K562 (cell line): ENCODE data around the gene DUOX2.

Experiments used
- ARID1B ChIP-seq: fragments of 450-650 bp; IDR thresholded peaks from 2 replicates; pipeline ENCODE4 v1.6.1; 2016; ENCODE audit warnings: antibody characterized with exemption, mild to moderate bottlenecking, inconsistent platforms
- CEBPB ChIP-seq: fragments of 450-650 bp; IDR thresholded peaks from 2 replicates; pipeline ENCODE4 v1.6.1; 2016; ENCODE audit warnings: missing genetic modification characterization, missing compliant biosample characterization
- CEBPG ChIP-seq, 3 experiments: fragments of 200-800 bp in 1 of 3; sonication (Bioruptor generic) in 1 of 3; sonication (generic) in 1 of 3; formaldehyde crosslinking in 1 of 3; IDR thresholded peaks in 2 of 3; conservative IDR thresholded peaks in 1 of 3; 2 replicates each; pipeline versions ENCODE4 v1.6.1 to v1.8.0; 2016 to 2022; ENCODE audit warnings: missing compliant biosample characterization in 2 of 3, missing genetic modification characterization in 2 of 3, mild to moderate bottlenecking in 1 of 3, missing genetic modification reagents in 1 of 3
- CHD4 ChIP-seq: fragments of 200-600 bp; sonication (generic); IDR thresholded peaks from 3 replicates; pipeline ENCODE4 v1.6.1; 2012; ENCODE audit warnings: low read depth, mild to moderate bottlenecking, mixed read lengths, low read length, inconsistent platforms; ENCODE audit not compliant: insufficient read depth, insufficient replicate concordance, poor library complexity, severe bottlenecking
- ETV6 ChIP-seq, 3 experiments: fragments of 150-350 bp in 1 of 3; sonication (generic) in 1 of 3; formaldehyde crosslinking in 1 of 3; IDR thresholded peaks; 2 replicates each; pipeline versions ENCODE4 v1.6.1 to v1.8.0; 2014 to 2022; ENCODE audit warnings: borderline replicate concordance in 2 of 3, low read depth in 2 of 3, antibody characterized with exemption in 1 of 3, low read length in 1 of 3, mild to moderate bottlenecking in 1 of 3, missing genetic modification reagents in 1 of 3
- EZH2 ChIP-seq: IDR thresholded peaks from 2 replicates; pipeline ENCODE4 v1.6.1; 2012; ENCODE audit warnings: low read depth, mild to moderate bottlenecking, inconsistent platforms, low read length, borderline replicate concordance
- SLC30A9 ChIP-seq: fragments of 250-450 bp; sonication (Bioruptor Pico); IDR thresholded peaks from 2 replicates; pipeline ENCODE4 v1.8.0; 2022; ENCODE audit warnings: mild to moderate bottlenecking, moderate library complexity
- TAF1 ChIP-seq: IDR thresholded peaks from 2 replicates; pipeline ENCODE4 v1.6.1; 2011; ENCODE audit warnings: mild to moderate bottlenecking, low read length, moderate library complexity; ENCODE audit not compliant: insufficient read depth, control insufficient read depth, severe bottlenecking; ENCODE audit errors: extremely low read depth
- TF ChIP-seq, protein P1 (sequence below): IDR thresholded peaks from 2 replicates; pipeline ENCODE4 v1.6.1; 2016; ENCODE audit warnings: missing genetic modification characterization, missing compliant biosample characterization
- TF ChIP-seq, protein P2 (sequence below), 3 experiments: IDR thresholded peaks in 2 of 3; conservative IDR thresholded peaks in 1 of 3; 2 replicates each; pipeline ENCODE4 v1.5.1; 2011 to 2012; ENCODE audit warnings: low read length in 3 of 3, mild to moderate bottlenecking in 3 of 3, control low read depth in 2 of 3, improper control_type of control experiment in 1 of 3, inconsistent platforms in 1 of 3, low read depth in 1 of 3, mixed read lengths in 1 of 3, moderate library complexity in 1 of 3; ENCODE audit not compliant: insufficient read depth in 2 of 3

DNA sequence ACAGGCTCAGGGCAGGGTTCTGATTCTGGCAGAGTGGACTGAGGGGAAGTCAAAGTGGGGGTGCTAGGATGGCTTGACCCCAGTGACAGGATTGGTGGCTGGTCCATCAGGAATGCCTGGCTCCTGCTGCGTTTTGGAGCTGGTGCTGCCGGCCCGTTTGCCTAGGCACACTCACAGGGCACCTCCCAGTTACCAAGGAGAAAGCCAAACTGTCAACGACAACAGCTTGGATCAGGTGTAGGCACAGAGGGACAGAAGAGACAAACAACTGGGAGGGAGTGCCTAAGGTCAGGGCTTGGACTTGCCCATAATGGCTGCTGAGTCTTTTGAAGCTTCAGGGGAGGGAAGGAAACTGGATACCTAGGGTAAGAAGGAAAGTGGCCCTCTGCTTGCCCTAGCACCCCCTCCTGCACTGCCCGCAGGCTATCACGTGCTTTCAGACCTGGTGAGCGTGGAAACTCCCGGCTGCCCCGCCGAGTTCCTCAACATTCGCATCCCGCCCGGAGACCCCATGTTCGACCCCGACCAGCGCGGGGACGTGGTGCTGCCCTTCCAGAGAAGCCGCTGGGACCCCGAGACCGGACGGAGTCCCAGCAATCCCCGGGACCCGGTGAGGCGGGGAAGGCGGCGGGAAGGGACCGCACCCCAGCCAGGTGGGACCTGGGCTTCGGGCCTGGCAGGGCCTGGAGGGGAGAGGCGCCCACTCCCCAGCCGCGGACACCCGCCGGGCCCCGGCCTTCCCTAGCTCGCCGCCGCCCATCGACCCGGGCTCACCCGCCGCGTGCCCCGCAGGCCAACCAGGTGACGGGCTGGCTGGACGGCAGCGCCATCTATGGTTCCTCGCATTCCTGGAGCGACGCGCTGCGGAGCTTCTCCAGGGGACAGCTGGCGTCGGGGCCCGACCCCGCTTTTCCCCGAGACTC, 21.0 kb upstream of the DUOX2 start:
- TF ChIP-seq CEBPB (tag) = no peak
- TF ChIP-seq, protein P1, sequence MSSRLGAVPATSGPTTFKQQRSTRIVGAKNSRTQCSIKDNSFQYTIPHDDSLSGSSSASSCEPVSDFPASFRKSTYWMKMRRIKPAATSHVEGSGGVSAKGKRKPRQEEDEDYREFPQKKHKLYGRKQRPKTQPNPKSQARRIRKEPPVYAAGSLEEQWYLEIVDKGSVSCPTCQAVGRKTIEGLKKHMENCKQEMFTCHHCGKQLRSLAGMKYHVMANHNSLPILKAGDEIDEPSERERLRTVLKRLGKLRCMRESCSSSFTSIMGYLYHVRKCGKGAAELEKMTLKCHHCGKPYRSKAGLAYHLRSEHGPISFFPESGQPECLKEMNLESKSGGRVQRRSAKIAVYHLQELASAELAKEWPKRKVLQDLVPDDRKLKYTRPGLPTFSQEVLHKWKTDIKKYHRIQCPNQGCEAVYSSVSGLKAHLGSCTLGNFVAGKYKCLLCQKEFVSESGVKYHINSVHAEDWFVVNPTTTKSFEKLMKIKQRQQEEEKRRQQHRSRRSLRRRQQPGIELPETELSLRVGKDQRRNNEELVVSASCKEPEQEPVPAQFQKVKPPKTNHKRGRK (tag) = no peak
- TF ChIP-seq, protein P2, sequence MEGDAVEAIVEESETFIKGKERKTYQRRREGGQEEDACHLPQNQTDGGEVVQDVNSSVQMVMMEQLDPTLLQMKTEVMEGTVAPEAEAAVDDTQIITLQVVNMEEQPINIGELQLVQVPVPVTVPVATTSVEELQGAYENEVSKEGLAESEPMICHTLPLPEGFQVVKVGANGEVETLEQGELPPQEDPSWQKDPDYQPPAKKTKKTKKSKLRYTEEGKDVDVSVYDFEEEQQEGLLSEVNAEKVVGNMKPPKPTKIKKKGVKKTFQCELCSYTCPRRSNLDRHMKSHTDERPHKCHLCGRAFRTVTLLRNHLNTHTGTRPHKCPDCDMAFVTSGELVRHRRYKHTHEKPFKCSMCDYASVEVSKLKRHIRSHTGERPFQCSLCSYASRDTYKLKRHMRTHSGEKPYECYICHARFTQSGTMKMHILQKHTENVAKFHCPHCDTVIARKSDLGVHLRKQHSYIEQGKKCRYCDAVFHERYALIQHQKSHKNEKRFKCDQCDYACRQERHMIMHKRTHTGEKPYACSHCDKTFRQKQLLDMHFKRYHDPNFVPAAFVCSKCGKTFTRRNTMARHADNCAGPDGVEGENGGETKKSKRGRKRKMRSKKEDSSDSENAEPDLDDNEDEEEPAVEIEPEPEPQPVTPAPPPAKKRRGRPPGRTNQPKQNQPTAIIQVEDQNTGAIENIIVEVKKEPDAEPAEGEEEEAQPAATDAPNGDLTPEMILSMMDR (IDR thresholded peaks at IDR 0.05 in 2 of 3, conservative IDR thresholded peaks at IDR 0.05 in 1 of 3; ENCODE audit: insufficient read depth in 2 of 3, low read depth in 1 of 3, low read length in 3 of 3) = no peak
- TF ChIP-seq TAF1 = no peak
- no peak for TF ChIP-seq ETV6 (IDR thresholded peaks at IDR 0.05; ENCODE audit: borderline replicate concordance in 1 of 2, low read depth in 2 of 2, low read length in 1 of 2)
- TF ChIP-seq ETV6 (CRISPR knock-in tag; IDR thresholded peaks at IDR 0.05; ENCODE audit: borderline replicate concordance) = no peak
- TF ChIP-seq CEBPG (CRISPR knock-in tag; IDR thresholded peaks at IDR 0.05) = no peak
- TF ChIP-seq CEBPG (tag; conservative IDR thresholded peaks at IDR 0.05 in 1 of 2, IDR thresholded peaks at IDR 0.05 in 1 of 2) = no peak
- TF ChIP-seq SLC30A9 = no peak
- TF ChIP-seq ARID1B = no peak
- TF ChIP-seq EZH2 = no peak
- no peak for TF ChIP-seq CHD4
